SU-DHL-6 (cell line): ENCODE data around the gene DOCK1.

Experiments
- H2AFZ ChIP-seq: fragments of 200-600 bp; sonication (generic); 2 replicates; pipeline ENCODE4 v1.6.1; 2014; ENCODE audit warnings: low read depth, mild to moderate bottlenecking, moderate library complexity, mixed read lengths, antibody characterized with exemption, low read length; ENCODE audit not compliant: severe bottlenecking
- H3F3A ChIP-seq: fragments of 200-600 bp; shearing (Covaris generic); 2 replicates; pipeline ENCODE4 v1.6.0; 2016; ENCODE audit warnings: antibody characterized with exemption, mild to moderate bottlenecking; ENCODE audit not compliant: insufficient read depth
- H3K27ac ChIP-seq: fragments of 200-600 bp; sonication (generic); 2 replicates; pipeline ENCODE4 v1.5.1; 2016; ENCODE audit warnings: low read depth, mild to moderate bottlenecking, low read length, moderate library complexity, mixed read lengths
- H3K27me3 ChIP-seq: fragments of 200-600 bp; sonication (generic), shearing (Covaris generic); 2 replicates; pipeline ENCODE4 v1.6.0; 2014; ENCODE audit warnings: mild to moderate bottlenecking, low read length
- H3K36me3 ChIP-seq: fragments of 200-600 bp; sonication (generic); 2 replicates; pipeline ENCODE4 v1.6.1; 2014; ENCODE audit warnings: mild to moderate bottlenecking, low read length, mixed read lengths
- H3K4me2 ChIP-seq: fragments of 300-600, 200-600 bp; shearing (Covaris generic), sonication (generic); 2 replicates; pipeline ENCODE4 v1.6.0; 2014; ENCODE audit warnings: low read length, low read depth, mild to moderate bottlenecking; ENCODE audit not compliant: poor library complexity, severe bottlenecking
- H3K4me3 ChIP-seq: fragments of 200-600 bp; sonication (generic); 2 replicates; pipeline ENCODE4 v1.5.1; 2014; ENCODE audit warnings: antibody characterized with exemption, low read length, mild to moderate bottlenecking, mixed read lengths; ENCODE audit not compliant: insufficient read depth, poor library complexity, severe bottlenecking
- H3K79me2 ChIP-seq: fragments of 200-600 bp; sonication (generic); 2 replicates; pipeline ENCODE4 v1.6.1; 2014; ENCODE audit warnings: mild to moderate bottlenecking, low read length, moderate library complexity; ENCODE audit not compliant: insufficient read depth
- H3K9ac ChIP-seq: fragments of 200-600 bp; sonication (generic); 2 replicates; pipeline ENCODE4 v1.7.0; 2014; ENCODE audit warnings: mild to moderate bottlenecking, low read length
- H3K9me2 ChIP-seq: fragments of 200-600 bp; sonication (generic); replicated peaks from 2 replicates; pipeline ENCODE4 v1.6.1; 2014; ENCODE audit warnings: low read length; ENCODE audit not compliant: insufficient read depth
- H3K9me3 ChIP-seq: fragments of 200-600 bp; sonication (generic); 2 replicates; pipeline ENCODE4 v1.6.1; 2014; ENCODE audit warnings: low read length, mixed read lengths; ENCODE audit not compliant: insufficient read depth
- H4K20me1 ChIP-seq: fragments of 200-600 bp; sonication (generic); 2 replicates; pipeline ENCODE4 v1.6.1; 2014; ENCODE audit warnings: low read depth, mild to moderate bottlenecking, antibody characterized with exemption, low read length, moderate library complexity, mixed read lengths
- EZH2phosphoT487 ChIP-seq: fragments of 200-600 bp; sonication (generic), shearing (Covaris generic); conservative IDR thresholded peaks from 2 replicates; pipeline ENCODE4 v1.6.1; 2018; ENCODE audit warnings: mild to moderate bottlenecking, antibody characterized with exemption, low read length, moderate library complexity, mixed read lengths
- TF ChIP-seq, protein P1 (sequence below): fragments of 200-600 bp; sonication (generic); IDR thresholded peaks from one replicate; pipeline ENCODE4 v1.5.1; 2017; ENCODE audit warnings: antibody characterized with exemption, mild to moderate bottlenecking, low read length, moderate library complexity; ENCODE audit not compliant: insufficient read depth, poor library complexity, severe bottlenecking

DOCK1 gene

DNA sequence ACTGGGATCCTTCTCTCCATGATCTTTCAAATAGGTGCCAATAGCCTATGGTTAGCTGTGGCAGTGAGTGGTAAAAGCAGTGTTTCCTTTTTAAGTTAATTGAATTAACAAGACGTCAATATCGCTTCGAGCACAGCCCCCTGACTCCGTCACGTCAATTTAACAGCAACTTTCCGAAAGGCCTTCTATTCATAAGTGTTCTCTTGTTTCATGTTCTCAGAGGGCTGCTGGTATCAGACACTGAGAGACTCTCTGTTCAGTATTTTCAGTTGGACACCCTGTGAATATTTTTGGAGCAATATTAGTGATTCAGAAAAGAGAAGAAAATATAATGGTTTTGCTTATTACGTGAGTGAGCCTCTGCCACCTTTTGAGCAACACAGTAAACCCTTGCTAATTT, 465.4 kb downstream of the DOCK1 start:
- Histone ChIP-seq H3K9ac (no peak overlapping the region), H3K79me2 (no peaks in the 10 kb centered on the region), H3K9me3 (no peaks in the 10 kb centered on the region), H2AFZ (no peak overlapping the region), H3K27ac (no peak overlapping the region), H3K4me3 (no peak overlapping the region), H3K4me2 (no peak overlapping the region), H3K36me3 (no peaks in the 10 kb centered on the region), H3K27me3 (no peaks in the 10 kb centered on the region), H4K20me1 (no peaks in the 10 kb centered on the region), H3F3A (no peaks in the 10 kb centered on the region), H3K9me2 (no peaks in the 10 kb centered on the region)
- TF ChIP-seq EZH2phosphoT487: no peak
- TF ChIP-seq, protein P1, sequence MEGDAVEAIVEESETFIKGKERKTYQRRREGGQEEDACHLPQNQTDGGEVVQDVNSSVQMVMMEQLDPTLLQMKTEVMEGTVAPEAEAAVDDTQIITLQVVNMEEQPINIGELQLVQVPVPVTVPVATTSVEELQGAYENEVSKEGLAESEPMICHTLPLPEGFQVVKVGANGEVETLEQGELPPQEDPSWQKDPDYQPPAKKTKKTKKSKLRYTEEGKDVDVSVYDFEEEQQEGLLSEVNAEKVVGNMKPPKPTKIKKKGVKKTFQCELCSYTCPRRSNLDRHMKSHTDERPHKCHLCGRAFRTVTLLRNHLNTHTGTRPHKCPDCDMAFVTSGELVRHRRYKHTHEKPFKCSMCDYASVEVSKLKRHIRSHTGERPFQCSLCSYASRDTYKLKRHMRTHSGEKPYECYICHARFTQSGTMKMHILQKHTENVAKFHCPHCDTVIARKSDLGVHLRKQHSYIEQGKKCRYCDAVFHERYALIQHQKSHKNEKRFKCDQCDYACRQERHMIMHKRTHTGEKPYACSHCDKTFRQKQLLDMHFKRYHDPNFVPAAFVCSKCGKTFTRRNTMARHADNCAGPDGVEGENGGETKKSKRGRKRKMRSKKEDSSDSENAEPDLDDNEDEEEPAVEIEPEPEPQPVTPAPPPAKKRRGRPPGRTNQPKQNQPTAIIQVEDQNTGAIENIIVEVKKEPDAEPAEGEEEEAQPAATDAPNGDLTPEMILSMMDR: no peak

DNA sequence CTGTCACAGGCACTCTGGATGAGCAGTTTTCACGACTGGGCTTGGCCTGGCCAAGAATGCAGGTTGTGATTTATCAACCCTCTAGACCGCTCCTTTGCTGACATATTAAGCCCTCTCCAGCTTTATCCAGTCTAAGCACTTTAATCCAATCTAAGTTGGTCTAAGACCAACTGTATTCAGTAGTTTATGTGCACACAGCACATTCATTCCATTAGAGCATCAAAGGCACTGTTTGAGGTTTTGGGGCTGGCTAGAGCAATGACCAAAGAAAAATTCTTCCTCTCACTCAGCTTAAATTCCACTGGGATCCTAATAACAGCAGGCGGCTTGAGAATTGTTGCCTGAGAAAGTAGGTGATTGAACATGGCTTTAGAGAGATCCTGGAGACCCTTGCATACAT, 467.1 kb downstream of the DOCK1 start:
- Histone ChIP-seq H3K27ac (no peak overlapping the region), H3K9me2 (no peaks in the 10 kb centered on the region), H3K79me2 (no peaks in the 10 kb centered on the region), H3K4me2 (no peak overlapping the region), H2AFZ (no peak overlapping the region), H3K36me3 (no peaks in the 10 kb centered on the region), H3F3A (no peaks in the 10 kb centered on the region), H3K27me3 (no peaks in the 10 kb centered on the region), H3K9me3 (no peaks in the 10 kb centered on the region), H4K20me1 (no peaks in the 10 kb centered on the region), H3K4me3 (no peak overlapping the region), H3K9ac (no peak overlapping the region)
- TF ChIP-seq, protein P1: no peak
- TF ChIP-seq EZH2phosphoT487: no peak

DNA sequence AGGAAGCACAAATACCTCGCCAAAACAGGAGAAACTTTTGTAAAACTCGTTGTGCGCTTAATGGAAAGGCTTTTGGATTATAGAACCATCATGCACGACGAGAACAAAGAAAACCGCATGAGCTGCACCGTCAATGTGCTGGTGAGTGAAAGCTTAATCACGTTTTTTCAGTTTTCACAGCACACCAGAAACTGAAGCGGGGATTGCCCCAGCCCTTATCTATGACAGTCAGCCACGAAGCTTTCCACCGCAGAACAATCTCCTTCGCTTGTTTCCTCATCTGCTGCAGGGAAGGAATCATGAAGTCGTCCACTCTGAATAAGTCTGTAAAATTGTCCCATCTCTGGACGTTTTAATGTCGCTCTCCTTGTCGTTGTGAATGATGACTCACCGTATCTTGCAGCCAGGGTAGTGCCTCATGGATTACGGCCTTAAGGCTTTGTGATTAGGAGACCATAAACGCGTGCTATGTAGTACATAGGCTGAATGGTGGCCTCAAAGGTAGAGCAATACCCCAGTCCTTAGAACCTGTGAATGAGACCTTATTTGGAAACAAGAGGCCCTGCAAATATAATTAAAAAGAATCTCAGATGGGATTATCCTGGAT, 468.9 kb downstream of the DOCK1 start:
- Histone ChIP-seq H3K79me2 (no peaks in the 10 kb centered on the region), H3K9ac (no peak overlapping the region), H3K27me3 (no peaks in the 10 kb centered on the region), H3K4me3 (no peak overlapping the region), H2AFZ (no peak overlapping the region), H3K4me2 (no peak overlapping the region), H3K36me3 (no peaks in the 10 kb centered on the region), H3K9me2 (no peaks in the 10 kb centered on the region), H3K27ac (no peak overlapping the region), H3K9me3 (no peaks in the 10 kb centered on the region), H4K20me1 (no peaks in the 10 kb centered on the region), H3F3A (no peaks in the 10 kb centered on the region)
- TF ChIP-seq EZH2phosphoT487: no peak
- TF ChIP-seq, protein P1: no peak
